ENCODE measurements around the gene ATP5F1B.

ATP5F1B gene

DNA sequence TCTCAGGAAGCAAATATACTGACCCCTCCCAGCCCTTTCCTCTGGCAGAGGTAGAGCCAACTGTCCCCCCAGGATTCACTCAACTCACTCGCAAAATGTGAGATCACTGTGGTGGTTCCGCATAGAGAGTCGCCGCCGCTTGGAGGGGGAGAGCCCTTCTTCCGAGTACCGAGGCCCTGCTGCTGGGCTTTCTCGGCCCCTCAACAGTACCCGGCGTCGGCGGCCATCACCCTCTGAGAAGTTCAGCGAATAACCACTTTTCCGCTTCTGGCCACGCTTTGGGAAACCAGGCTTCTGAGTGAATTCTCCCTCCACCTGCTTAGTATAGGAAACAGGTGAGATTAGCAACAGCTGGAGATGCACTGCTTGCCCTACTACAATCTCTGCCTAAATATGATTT lies 46.7 kb downstream of the ATP5F1B start:
- Histone ChIP-seq H3K79me1 (replicated peaks; ENCODE audit: low read length, poor library complexity, severe bottlenecking) (peaks cover 31% of the 10 kb centered on the region), H3K36me3 (ENCODE audit: control insufficient read depth in 1 of 2, insufficient read depth in 2 of 2, low read depth in 1 of 2, low read length in 2 of 2) (peaks cover 71 to 97% of the 10 kb centered on the region in 2 experiments), H4K91ac (ENCODE audit: low read length) (no peak overlapping the region), H3K4me3 (ENCODE audit: insufficient read depth in 1 of 2, low read depth in 1 of 2, low read length in 2 of 2) (no peak overlapping the region), H2AK5ac (ENCODE audit: low read length, severe bottlenecking) (no peak overlapping the region), H2BK120ac (ENCODE audit: low read depth, low read length) (no peak overlapping the region), H3K9ac (ENCODE audit: low read length) (no peak overlapping the region), H3K27ac (ENCODE audit: low read length, poor library complexity, severe bottlenecking) (no peak overlapping the region), H3K9me3 (ENCODE audit: control insufficient read depth, low read length) (no peaks in the 10 kb centered on the region), H3K27me3 (ENCODE audit: control insufficient read depth in 1 of 2, insufficient read depth in 1 of 2, low read length in 2 of 2) (no peaks in the 10 kb centered on the region), H3K23ac (ENCODE audit: low read length in 2 of 2) (no peak overlapping the region), H3K4ac (ENCODE audit: low read depth in 1 of 2, low read length in 2 of 2) (no peak overlapping the region), H3K18ac (ENCODE audit: low read depth in 1 of 2, low read length in 2 of 2) (no peak overlapping the region), H3K4me1 (ENCODE audit: control insufficient read depth, insufficient read depth, low read depth, low read length) (peaks cover 5% of the 10 kb centered on the region), H3K4me2 (ENCODE audit: low read length, poor library complexity, severe bottlenecking) (no peak overlapping the region), H2BK12ac (ENCODE audit: low read length in 2 of 2) (no peak overlapping the region), H2BK5ac (ENCODE audit: low read depth, low read length, poor library complexity, severe bottlenecking) (no peak overlapping the region), H3K14ac (ENCODE audit: low read length in 2 of 2) (no peak overlapping the region), H4K8ac (ENCODE audit: low read length) (no peak overlapping the region), H2BK15ac (ENCODE audit: low read depth, poor library complexity, severe bottlenecking) (no peak overlapping the region), H2AFZ (ENCODE audit: low read depth, low read length) (no peak overlapping the region)
- DNase-seq: no peak
- WGBS: 96% methylated on average over 13 of the region's 15 CpGs

DNA sequence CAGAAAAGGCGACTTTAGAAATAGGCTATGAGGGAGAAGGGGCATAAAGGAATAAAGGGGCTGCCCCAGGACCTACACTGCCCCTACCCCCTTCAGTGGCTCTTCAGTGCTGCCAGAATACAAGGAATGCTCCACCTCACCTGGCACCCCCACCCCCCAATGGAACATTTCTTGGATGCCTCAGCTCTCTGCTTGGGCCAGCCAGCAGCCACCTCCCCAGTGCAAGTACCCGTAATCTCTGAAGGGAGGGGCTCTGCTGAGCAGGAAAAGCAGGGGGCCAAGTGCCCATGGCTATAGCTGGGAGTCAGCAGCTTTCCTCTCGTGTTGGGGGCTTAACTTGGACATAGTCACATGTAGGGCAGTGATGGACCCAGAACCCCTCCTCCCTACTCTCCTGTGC lies 49.0 kb downstream of the ATP5F1B start:
- Histone ChIP-seq H3K4me3 (ENCODE audit: insufficient read depth in 1 of 2, low read depth in 1 of 2, low read length in 2 of 2) (no peak overlapping the region), H4K91ac (ENCODE audit: low read length) (no peak overlapping the region), H4K8ac (ENCODE audit: low read length) (peak overlapping the region; percentile 12), H3K27ac (ENCODE audit: low read length, poor library complexity, severe bottlenecking) (peak overlapping the region; percentile 6), H3K18ac (ENCODE audit: low read depth in 1 of 2, low read length in 2 of 2) (no peak overlapping the region), H3K36me3 (ENCODE audit: control insufficient read depth in 1 of 2, insufficient read depth in 2 of 2, low read depth in 1 of 2, low read length in 2 of 2) (peaks cover 57 to 82% of the 10 kb centered on the region in 2 experiments), H2BK5ac (ENCODE audit: low read depth, low read length, poor library complexity, severe bottlenecking) (no peak overlapping the region), H3K14ac (ENCODE audit: low read length in 2 of 2) (no peak overlapping the region), H3K9ac (ENCODE audit: low read length) (no peak overlapping the region), H2BK12ac (ENCODE audit: low read length in 2 of 2) (no peak overlapping the region), H2AK5ac (ENCODE audit: low read length, severe bottlenecking) (no peak overlapping the region), H3K4me2 (ENCODE audit: low read length, poor library complexity, severe bottlenecking) (no peak overlapping the region), H3K23ac (ENCODE audit: low read length in 2 of 2) (no peak overlapping the region), H3K4ac (ENCODE audit: low read depth in 1 of 2, low read length in 2 of 2) (no peak overlapping the region), H3K79me1 (replicated peaks; ENCODE audit: low read length, poor library complexity, severe bottlenecking) (peaks cover 30% of the 10 kb centered on the region), H3K9me3 (ENCODE audit: control insufficient read depth, low read length) (no peaks in the 10 kb centered on the region), H3K27me3 (ENCODE audit: control insufficient read depth in 1 of 2, insufficient read depth in 1 of 2, low read length in 2 of 2) (no peaks in the 10 kb centered on the region), H2BK15ac (ENCODE audit: low read depth, poor library complexity, severe bottlenecking) (no peak overlapping the region), H2BK120ac (ENCODE audit: low read depth, low read length) (no peak overlapping the region), H3K4me1 (ENCODE audit: control insufficient read depth, insufficient read depth, low read depth, low read length) (peaks cover 8% of the 10 kb centered on the region), H2AFZ (ENCODE audit: low read depth, low read length) (no peak overlapping the region)
- no peak for DNase-seq
- WGBS: 89% methylated on average over 1 of the region's 3 CpGs

DNA sequence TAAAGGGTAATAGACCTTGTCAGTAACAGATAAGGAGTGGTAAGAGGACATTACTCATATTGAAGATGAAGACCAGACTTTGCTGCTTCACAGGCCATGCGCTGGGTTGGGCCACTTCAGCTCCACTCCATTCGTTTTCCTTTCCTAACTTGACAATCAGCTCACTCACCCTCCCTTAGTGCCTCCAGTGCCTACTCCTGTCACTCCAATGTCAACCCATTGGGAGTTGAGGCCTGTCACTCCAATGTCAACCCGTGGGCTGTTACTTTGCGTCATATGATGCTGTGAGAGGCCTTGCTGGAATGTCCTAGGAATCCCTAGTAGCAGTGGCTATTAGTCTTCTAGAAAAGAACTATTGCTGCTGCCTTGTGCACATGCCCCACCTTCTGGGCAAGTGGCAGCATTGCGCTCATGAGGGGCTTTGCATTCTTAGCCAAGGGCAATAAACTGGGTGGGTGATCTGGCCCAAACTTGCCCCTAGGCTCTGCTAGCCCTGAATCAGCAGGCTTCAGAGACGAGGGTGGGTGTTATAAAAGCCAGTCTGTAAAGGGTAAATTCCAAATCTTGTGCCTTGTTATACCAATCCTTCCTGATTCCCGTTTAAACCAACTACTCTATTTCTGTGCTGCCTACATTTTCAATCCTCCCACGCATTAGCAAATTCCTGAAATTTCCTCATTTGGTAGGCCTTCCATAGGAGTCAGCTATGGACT lies 51.7 kb downstream of the ATP5F1B start:
- H3K9ac ChIP-seq (ENCODE audit: low read length): peak overlapping the region; percentile 72
- no peaks in the 10 kb centered on the region for H3K27me3 ChIP-seq (ENCODE audit: control insufficient read depth in 1 of 2, insufficient read depth in 1 of 2, low read length in 2 of 2)
- H2AK5ac ChIP-seq (ENCODE audit: low read length, severe bottlenecking): no peak overlapping the region
- H3K23ac ChIP-seq (ENCODE audit: low read length in 2 of 2): no peak overlapping the region
- peak overlapping the region; percentile 7 for H4K8ac ChIP-seq (ENCODE audit: low read length)
- peak overlapping the region; percentile 39 for H3K27ac ChIP-seq (ENCODE audit: low read length, poor library complexity, severe bottlenecking)
- H2BK5ac ChIP-seq (ENCODE audit: low read depth, low read length, poor library complexity, severe bottlenecking): no peak overlapping the region
- H3K9me3 ChIP-seq (ENCODE audit: control insufficient read depth, low read length): no peaks in the 10 kb centered on the region
- DNase-seq: peak; percentile 85
- no peak overlapping the region for H3K4me3 ChIP-seq (ENCODE audit: insufficient read depth in 1 of 2, low read depth in 1 of 2, low read length in 2 of 2)
- H3K4ac ChIP-seq (ENCODE audit: low read depth in 1 of 2, low read length in 2 of 2): no peak overlapping the region
- peaks cover 24% of the 10 kb centered on the region for H3K79me1 ChIP-seq (replicated peaks; ENCODE audit: low read length, poor library complexity, severe bottlenecking)
- no peak overlapping the region for H2BK12ac ChIP-seq (ENCODE audit: low read length in 2 of 2)
- no peak overlapping the region for H2BK15ac ChIP-seq (ENCODE audit: low read depth, poor library complexity, severe bottlenecking)
- H2AFZ ChIP-seq (ENCODE audit: low read depth, low read length): no peak overlapping the region
- no peak overlapping the region for H2BK120ac ChIP-seq (ENCODE audit: low read depth, low read length)
- peaks cover 6% of the 10 kb centered on the region for H3K4me1 ChIP-seq (ENCODE audit: control insufficient read depth, insufficient read depth, low read depth, low read length)
- H3K18ac ChIP-seq (ENCODE audit: low read depth in 1 of 2, low read length in 2 of 2): no peak overlapping the region
- H4K91ac ChIP-seq (ENCODE audit: low read length): no peak overlapping the region
- no peak overlapping the region for H3K4me2 ChIP-seq (ENCODE audit: low read length, poor library complexity, severe bottlenecking)
- no peak overlapping the region for H3K14ac ChIP-seq (ENCODE audit: low read length in 2 of 2)
- H3K36me3 ChIP-seq (ENCODE audit: control insufficient read depth in 1 of 2, insufficient read depth in 2 of 2, low read depth in 1 of 2, low read length in 2 of 2): peaks cover 43 to 76% of the 10 kb centered on the region in 2 experiments
- 41% methylated on average over 8 of the region's 8 CpGs for WGBS

DNA sequence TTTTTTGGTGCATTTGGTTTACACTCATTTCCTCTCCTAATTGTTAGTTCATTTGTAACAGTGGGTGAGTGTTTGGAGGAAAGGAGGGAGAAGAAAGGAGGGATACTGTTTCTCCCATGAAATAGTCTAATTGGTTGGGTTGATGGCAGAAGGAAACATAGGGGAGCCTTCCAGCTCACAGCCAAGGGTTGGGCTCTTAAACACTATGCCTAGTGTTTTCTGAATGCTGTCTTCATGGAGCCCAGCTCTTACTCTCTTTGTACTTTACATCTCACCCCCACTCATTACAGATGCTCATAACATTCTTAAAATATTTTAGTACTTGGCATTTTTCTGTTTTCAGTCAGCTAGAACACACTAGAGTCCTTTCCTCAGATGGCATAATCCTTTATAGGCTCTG lies 53.8 kb downstream of the ATP5F1B start:
- Histone ChIP-seq H2BK5ac (ENCODE audit: low read depth, low read length, poor library complexity, severe bottlenecking) (no peak overlapping the region), H3K4me3 (ENCODE audit: insufficient read depth in 1 of 2, low read depth in 1 of 2, low read length in 2 of 2) (no peak overlapping the region), H4K8ac (ENCODE audit: low read length) (no peak overlapping the region), H2BK120ac (ENCODE audit: low read depth, low read length) (no peak overlapping the region), H2BK15ac (ENCODE audit: low read depth, poor library complexity, severe bottlenecking) (no peak overlapping the region), H3K79me1 (replicated peaks; ENCODE audit: low read length, poor library complexity, severe bottlenecking) (peaks cover 23% of the 10 kb centered on the region), H3K14ac (ENCODE audit: low read length in 2 of 2) (no peak overlapping the region), H3K9me3 (ENCODE audit: control insufficient read depth, low read length) (no peaks in the 10 kb centered on the region), H3K4ac (ENCODE audit: low read depth in 1 of 2, low read length in 2 of 2) (no peak overlapping the region), H2AFZ (ENCODE audit: low read depth, low read length) (no peak overlapping the region), H3K18ac (ENCODE audit: low read depth in 1 of 2, low read length in 2 of 2) (no peak overlapping the region), H2AK5ac (ENCODE audit: low read length, severe bottlenecking) (no peak overlapping the region), H4K91ac (ENCODE audit: low read length) (no peak overlapping the region), H3K27ac (ENCODE audit: low read length, poor library complexity, severe bottlenecking) (peak overlapping the region; percentile 55), H3K4me2 (ENCODE audit: low read length, poor library complexity, severe bottlenecking) (no peak overlapping the region), H2BK12ac (ENCODE audit: low read length in 2 of 2) (no peak overlapping the region), H3K27me3 (ENCODE audit: control insufficient read depth in 1 of 2, insufficient read depth in 1 of 2, low read length in 2 of 2) (no peaks in the 10 kb centered on the region), H3K4me1 (ENCODE audit: control insufficient read depth, insufficient read depth, low read depth, low read length) (peaks cover 5% of the 10 kb centered on the region), H3K23ac (ENCODE audit: low read length in 2 of 2) (no peak overlapping the region), H3K9ac (ENCODE audit: low read length) (no peak overlapping the region), H3K36me3 (ENCODE audit: control insufficient read depth in 1 of 2, insufficient read depth in 2 of 2, low read depth in 1 of 2, low read length in 2 of 2) (peaks cover 44 to 76% of the 10 kb centered on the region in 2 experiments)
- no peak for DNase-seq

Measured in mesenchymal stem cell (in vitro differentiated cells and primary cell).